ENCODE data around the gene METTL13.

- TF ChIP-seq CTCF (IDR thresholded peaks at IDR 0.05; ENCODE audit: insufficient read depth, low read length) (no peak), GABPA (IDR thresholded peaks at IDR 0.05; ENCODE audit: low read depth) (no peak)
These were observed 30.2 kb upstream of the METTL13 start for GRCh38 chr1:171751221-171751620.
